IPS DF 19.7 (cell line): ENCODE results near the gene GPC4.

Source experiments
- DNase-seq: peaks from one replicate; pipeline ENCODE4 v3.0.0-alpha.2; 2013; ENCODE audit warnings: low read depth, low spot score

Gene GPC4

DNA sequence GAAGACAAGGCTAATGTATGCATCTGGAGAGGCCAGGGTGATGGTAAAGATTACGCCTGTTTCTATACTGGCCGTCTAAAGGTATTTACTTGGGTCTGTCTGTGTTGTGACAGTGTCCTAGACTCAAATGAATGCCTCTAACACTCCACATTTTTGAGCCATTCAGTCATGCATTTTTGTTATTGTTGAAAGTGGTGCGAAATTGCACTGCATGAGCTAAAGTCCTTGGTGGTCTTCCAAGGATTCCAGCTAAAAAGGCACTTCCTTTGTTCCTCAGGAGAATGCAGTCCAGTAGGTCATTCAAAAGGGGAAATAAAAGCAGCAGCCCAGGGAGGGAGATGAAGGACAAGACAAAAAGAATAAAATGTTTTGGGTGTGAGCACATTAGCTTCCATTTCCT lies 3.0 kb downstream of the GPC4 start:
- DNase-seq, result no peak

DNA sequence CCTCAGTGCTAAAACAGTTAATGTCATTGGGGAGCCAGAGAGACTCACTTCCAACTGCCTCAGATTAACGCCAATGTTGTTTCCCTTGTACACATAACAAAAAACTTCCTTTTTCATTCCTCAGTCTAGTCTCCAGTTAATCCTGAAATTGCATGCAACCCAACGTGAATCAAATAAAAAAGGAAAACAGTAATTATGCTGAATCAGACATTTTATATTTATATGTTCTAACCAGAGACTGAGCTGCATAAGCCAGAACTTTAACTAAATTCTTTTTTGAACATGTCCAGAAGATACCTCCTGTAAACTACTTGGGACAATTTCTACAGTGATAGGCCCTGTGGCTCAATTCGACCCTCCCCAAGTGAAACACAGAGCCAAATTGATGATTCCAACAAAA lies 4.7 kb downstream of the GPC4 start:
- DNase-seq, result no peak

DNA sequence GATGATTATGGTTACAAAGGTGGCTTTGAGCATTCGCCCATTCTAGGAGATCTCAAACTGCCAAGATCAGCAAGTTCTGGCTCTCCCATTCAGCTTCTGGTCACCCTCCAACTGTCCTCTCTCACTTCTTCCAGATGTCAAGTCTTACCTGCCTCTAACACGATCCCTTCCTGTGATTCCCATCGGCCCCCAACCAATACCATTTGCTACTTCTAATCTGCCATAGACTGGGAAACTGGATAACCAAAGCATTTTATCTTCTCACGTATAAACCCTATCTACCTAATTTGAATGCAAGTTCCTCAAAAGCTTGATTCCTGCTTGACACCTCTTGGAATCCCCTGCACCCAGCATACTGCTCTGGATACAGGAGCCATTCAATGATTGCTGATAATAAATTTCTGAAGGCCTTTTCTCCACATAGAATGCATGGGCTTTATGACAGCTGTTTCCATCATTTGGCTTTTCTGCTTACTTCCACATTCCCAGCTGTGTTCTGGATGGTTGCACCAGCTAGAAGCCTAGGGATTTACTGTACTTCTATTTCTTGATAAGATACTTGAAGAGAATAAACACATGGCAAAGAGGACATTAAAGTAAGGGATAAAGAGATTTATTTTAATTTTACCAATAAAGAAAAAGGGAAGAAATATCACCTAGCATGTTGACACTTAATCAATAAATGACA lies 9.6 kb downstream of the GPC4 start:
- no peak for DNase-seq

DNA sequence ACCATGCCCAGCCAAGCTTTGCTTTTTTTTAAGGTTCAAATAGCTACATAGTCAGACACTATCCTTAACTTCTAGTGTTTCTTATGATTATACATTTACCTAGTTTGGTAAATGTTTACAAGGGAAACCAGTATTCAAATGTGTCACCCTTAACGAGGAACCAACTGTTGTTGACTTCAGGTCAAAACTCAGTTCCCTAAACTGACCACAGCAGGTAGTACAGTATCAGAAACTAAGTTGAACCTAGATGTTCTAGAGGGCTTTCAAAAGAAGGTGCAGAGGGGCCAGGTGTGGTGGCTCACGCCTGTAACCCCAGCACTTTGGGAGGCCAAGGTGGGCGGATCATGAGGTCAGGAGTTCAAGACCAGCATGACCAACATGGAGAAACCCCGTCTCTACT lies 11.3 kb downstream of the GPC4 start:
- DNase-seq, result no peak

DNA sequence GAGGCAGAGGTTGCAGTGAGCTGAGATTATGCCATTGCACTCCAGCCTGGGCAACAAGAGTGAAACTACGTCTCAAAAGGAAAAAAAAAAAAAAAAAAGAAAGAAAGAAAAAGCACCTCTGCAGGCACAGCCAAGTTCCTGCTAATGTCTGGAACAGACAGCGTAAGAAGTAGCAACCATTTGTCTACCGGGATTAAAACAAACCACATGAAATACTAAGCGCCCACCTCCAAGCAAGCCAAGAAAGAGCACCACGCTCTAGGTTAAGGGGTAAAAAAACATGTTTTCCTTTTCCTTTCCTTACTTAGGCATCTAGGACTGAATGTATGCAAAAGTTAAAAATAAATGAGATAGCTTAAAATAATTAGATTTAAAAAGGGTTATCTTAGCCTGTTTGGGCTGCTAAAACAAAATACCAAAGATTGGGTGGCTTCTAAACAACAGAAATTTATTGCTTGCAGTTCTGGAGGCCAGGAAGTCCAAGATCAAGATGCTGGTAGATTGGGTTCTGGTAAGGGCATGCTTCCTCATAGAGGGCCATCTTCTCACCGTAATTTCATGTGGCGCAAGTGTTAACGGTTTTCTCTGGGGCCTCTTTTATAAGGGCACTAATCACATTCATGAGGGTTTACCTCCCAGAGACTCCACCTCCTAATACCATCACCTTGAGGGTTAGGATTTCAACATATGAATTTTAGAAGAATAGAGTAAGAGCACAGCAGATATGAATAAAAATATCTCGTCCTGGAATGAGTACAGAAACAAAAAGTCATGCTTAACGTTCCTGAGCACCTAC lies 12.3 kb downstream of the GPC4 start:
- no peak for DNase-seq

DNA sequence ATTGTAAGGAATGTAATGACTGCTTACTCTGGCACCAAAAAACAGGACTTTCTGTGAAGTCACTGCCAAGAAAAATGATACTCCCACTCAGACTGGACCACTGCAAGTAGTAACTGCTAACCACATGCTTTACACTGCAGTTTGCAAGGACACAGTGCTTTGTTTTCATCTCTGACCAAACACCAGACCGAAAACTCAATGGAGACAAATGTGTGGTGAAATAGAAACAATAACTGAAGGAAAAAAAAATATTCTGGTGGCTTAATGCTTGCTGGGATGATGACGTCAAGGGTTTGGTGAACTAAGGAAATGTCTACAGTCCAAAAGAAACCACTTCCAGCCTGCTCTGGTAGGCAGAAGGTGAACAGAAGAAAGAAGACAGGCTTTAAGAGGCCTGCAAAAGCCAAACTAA lies 13.2 kb downstream of the GPC4 start:
- no peak for DNase-seq

DNA sequence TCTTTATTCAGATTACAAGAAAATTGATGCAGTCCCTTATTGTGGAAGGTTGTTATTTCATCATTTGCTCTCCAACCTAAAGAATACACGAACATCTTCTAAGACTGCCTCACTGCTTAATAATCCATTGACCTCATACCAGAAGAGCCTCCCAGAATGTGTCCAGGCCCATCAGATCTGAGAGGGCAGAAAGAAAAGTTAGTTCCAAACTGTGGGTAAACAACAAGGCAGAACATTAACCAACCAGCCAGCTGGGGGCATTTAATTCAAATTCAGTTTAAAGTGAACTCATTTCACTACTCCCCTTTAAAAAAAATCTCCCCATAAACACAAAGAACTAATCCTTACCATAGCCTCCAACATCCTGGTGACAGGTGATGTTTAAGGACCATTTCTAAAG lies 13.8 kb downstream of the GPC4 start:
- DNase-seq, result no peak

DNA sequence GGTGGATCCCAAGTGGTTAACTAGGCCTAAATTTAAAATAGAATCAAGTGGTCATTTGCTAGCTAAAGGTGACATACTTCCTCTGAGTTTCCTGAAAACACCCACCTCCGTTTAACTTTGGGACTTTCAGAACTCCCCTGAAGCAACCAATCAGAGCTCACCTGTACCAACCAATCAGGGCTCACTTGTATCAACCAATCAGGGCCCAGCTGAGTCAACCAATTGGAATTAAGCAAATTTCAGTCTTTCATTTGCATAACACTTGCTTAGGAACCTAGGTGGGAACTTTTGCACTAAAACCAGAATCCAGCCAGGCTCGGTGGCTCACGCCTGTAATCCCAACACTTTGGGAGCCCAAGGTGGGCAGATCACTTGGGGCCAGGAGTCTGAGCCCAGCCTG lies 15.9 kb downstream of the GPC4 start:
- no peak for DNase-seq

DNA sequence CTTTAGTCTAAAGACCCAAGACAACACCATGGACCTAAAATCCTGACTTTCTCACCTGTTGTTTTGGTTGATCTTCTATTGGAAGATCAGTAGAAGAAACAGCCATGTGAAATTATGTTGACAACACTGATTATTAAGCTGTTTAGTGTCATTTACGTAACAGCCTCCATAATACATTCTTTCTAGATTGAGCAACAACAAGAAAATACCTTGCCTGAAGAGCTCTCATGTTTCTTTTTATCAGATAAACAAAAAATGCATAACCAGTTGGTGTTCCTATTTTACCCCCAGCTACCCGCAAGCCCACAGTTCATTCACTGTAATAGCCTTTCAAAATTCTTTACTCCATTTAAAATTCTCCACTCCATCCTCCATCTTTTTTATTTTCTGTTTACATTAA lies 20.5 kb downstream of the GPC4 start:
- DNase-seq, result no peak

DNA sequence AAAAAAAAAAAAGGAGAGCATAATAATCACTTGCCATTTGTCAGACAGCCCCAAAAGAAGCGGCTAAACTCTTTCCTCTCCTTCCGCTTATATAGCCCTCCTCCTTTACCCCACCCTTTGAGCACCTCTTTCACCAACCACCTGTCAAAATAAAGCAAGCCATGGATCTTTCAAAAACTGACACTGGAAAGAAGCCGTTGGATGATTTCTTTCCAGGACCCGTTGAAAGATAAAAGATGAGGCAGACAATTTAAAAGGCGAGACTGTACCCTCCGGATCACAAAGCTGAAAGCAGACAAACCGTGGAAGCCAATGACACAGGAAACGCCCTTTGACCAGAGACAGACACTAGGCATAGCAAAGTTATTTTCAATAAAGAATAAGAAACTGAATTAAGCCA lies 22.6 kb downstream of the GPC4 start:
- no peak for DNase-seq

DNA sequence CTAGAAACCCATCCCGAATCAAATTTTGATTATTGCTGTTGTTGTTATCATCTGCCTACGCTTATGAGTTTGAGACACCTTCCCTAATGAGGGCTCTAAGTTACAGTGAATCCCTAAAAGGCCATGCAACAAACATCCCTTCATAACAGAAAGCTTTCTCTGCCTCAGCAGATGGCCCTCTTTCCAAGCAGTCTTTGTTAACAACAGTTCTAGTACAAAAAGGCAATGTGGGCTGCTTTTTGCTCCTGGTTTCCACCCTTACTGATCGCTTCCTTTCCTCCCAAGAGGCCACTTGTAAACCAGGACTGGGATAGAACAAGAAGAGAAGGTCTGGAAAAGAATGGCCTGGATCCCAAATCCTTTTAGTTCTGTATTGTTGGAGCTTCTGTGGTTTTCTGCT lies 24.2 kb downstream of the GPC4 start:
- no peak for DNase-seq

DNA sequence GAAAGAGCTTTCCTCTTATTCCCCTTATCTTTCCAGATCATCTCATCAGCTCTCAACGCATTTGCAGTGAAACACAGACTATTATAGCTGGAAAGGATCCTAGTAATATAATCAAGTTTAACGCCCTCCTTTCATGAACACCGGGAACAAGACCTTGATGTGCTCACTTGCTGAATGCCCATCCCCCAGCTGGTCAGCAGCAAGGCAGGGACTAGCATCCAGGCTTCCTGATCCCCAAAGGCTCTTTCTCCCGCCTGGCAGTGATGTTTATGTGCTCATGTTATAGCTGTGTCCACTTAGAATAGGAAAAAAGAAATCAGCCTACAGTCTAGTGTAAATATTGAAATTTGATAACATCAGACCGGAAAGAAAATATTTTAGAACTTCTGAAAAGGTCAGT lies 24.6 kb downstream of the GPC4 start:
- no peak for DNase-seq

DNA sequence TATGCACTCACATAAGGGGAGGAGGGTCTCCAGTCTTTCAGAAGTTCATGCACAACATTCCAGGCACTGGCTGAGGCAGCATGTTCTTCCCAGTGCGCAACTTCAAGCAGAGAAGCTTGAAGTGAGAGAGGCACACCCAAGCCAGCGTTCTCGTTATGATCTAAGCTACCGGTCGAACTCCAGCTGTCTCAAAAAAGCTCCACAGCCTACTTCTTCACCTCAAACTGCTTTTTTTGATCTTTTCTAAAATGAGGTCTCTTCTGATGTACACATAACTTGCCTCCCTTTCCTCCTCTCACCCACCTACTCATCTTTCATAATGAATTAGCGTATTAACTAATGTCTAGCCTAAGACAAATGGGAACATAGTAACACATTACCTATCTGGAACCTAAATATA lies 25.3 kb downstream of the GPC4 start:
- DNase-seq, result no peak

DNA sequence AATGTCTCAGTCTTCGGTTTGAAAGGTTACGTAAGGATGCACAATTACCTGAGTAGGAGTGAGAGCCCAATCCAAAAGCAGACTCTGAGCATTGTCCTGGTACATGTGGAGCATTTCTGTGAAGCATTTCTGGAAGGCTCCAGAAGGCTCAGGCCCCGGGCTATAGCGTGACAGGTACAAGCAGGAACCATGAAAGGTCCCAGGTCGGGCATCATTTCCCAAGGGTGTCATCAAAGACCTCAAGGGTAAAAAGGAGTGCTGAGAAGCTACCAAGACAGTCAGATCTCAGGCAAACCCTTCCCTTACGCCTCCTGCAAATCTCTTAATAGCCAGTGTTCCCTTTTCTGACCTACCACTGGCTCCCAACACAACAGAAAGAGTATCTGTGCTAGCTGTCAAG lies 30.8 kb downstream of the GPC4 start:
- DNase-seq, result no peak

DNA sequence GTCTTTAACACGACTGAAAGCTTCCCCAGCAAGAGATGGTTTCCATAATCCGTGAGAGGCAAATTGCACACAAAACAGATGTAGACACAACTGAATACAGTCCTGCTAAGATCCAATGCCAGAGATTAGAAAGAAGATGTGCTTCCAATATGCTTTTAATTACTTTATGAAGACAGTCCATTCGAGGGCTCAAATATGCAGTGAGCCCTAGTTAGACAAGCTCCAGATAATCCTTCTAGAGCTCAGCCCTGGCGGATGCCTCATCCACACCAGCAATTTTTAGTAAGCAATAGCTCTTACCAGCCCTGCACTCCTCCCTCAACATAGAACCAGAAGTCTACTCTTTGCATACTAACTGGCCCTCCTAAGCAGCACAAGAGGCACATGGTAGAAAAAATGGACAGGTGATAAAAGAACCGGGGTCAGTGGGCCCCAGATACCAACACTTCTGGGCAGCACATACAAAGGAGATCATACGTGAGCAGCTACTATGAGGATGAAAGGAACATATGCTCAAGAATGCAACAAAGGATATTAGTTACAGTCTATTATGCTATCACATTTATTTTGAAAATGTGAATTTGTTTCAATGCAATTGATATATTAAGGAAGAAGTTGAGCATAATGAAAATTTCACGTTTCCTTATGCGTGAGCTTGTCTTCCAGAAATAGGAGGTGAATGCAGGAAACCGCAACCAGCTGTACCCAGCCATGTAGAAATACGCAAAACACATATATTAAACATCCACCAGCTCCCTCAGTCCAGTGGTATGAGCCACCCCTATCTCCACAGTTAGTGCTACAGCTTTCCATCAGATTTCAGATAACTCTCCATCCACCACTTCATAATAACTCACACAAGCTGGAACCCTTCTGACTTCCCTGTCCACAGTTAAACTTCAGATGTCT lies 34.3 kb downstream of the GPC4 start:
- DNase-seq, result no peak

DNA sequence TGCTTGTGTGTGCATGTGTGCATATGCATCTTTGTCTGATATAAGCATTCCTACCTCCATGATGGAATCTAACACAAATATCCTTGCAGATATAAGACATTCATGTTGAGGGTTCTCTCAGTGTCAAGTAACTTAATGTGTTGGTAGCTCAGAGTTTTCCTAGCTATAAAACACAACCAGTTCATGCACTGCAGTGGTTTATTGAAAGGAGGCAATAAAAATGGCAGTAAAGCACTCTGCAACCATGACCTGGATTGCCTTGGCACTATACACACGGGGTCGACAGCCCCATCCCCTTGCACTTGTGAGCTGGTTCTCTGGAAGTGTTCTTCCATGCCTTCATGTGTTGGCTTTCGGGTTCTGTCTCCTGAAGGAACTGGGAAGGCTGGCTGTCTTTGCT lies 38.9 kb downstream of the GPC4 start:
- DNase-seq, result no peak

DNA sequence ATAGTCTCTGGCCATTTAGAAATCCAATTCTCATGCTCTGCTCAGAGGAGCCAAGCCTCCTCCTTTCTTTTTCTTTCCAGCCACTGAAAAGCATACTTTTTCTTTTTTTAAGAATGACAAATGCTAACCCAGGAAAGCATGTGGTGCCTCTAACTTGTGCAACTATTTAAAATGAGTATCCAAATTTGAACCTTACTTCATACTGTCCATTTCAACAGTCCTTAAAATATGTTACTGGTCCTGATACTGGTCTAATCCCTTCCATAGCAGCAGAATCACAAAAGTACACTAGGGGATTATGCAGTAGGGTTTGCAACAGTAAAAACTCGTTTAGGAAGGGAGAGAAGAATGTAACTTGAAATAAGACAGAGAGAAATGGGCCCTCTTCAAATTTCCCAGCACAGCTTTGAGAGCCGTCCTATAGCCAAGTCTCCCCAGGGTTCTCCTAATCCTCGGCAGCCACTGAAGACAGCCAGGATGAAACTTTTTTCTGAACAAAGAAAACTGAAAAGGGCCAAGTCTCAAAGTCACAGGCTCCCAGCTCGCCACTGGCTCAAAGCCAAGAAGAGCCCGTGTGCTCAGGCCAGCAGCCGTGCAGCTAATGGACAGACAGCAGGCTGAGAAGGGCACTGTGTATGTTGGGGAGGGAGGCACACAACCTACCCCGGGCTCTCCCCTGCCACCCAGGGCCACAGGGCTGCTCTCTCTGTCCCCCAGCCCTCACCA lies 39.5 kb downstream of the GPC4 start:
- no peak for DNase-seq

DNA sequence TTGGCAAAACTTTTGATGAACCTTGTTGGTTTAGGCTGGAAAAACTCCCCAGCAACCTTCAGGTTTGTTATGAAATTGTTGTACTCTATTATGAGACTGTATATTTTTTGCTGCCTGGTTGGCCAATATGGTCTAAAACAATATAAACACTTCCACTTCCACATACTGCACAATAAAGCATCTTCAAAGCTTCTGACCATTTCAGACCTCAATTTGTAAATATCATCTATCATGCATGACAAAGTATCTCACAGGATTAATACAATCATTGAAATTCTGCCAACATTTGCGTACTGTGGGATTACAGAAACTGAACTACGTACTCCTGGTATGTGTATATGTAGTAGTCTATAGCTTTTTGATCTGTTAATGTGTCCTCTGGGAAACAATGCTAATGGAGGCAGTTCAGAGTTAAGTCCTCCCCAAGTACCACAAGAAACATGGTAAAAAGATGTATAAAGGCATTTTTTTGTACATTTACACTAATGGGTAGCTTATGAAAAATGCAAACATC lies 40.4 kb downstream of the GPC4 start:
- DNase-seq, result no peak

DNA sequence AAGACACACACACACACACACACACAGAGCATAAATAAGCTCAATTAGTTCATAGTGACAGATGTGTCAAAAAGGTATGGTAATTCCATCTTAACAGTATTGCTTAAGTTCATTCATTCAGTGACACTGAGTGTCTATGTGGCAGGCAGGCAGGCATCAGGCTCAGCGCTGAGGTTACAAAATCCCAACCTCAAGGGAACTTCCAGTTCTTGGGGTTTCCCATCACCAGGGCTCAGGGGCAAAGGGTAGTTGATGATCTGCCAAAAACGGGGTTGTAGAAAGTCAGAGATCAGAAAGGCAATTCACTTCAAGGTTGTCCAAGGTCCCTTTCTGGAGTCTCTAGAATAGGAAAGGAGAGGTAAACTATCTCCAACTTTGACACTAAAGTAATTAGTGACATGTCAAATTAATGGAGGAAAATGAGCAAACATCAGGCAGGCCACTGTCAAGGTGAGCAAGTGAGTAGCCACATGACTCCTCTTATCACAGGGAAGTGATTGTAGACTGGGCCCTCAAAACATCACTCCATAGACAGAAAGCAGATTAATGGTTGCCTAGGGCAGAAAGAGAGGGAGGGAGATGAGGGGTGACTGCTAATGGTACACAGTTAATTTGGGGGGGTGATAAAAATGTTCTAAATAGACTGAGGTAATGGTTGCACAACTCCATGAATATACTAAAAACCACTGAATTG lies 41.8 kb downstream of the GPC4 start:
- DNase-seq, result no peak

DNA sequence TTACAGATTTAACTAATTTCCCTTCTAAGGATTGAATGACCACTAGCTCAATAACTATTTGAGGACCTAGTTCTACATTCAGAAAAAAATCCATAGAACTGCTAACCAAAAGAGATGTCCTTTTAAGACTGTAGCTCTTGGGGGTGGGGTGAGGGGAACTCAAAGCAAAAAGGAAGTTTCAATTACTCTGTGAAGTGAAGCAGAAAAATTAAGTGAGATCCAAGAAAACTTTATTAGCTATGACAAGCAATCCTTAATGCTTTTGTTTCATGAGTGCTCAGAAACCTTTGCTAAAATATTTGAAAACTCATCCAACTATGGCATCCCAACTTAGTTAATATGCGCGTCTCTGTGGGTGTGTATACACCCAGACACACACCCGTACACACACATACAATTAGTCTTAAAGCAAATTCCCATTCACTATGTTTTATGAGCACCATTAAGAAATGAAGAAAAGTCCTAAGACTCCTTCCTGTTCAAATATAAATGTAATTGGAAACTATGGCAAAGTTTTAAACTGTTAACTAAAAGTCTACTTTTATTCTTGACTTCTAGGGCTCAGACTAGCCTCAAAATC lies 44.5 kb downstream of the GPC4 start:
- DNase-seq, result no peak

DNA sequence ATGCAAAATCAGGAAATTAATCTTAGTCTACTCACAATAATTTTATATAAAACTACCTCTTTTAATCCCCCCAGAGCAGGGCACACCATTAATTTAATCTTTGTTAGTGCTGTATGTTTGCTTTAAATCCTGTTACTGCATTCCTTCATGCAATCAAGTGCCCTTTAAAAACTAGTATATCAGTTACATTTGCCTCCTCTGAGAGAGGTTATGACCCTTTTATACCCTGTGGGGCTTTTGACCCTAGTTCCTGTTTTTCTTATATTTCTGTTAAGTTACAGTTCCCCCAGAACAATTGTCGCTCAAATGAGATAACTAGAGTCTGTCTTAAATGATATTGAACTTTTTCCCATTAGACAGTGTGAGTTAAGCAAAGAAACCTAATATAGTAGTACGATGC lies 46.2 kb downstream of the GPC4 start:
- DNase-seq, result no peak
